GM21717 (cell line): Measurements from ENCODE around the gene ZNF438.

ENCODE experiments used
- ATAC-seq: cut with Tn5 transposase; IDR thresholded peaks from one replicate; pipeline ENCODE4 v1.9.1; 2021; ENCODE audit warnings: mild to moderate bottlenecking, moderate library complexity; ENCODE audit not compliant: unreplicated experiment

ZNF438 gene

GRCh38 chr10:30897048-30897447 is 134.6 kb downstream of the ZNF438 start:
- ATAC-seq: no peak

DNA sequence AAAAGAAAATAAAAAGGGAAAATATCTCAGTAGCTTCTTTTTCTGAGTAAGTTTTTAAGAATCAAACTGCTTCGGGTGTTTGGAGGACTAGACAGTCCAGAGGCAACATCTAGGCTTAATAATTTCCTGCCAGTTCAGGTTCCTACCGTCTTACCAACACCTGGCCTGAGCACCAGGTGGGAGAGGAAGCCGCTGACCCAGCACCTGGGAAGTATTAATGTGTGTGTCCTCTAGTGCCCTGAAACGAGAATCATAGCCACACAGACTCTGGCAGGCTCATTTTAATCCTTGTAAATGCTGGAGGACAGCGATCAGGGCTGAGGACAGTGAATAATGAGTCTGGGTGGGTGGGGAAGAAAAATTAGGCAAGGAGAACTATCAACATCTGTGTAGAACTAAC is 137.4 kb downstream of the ZNF438 start:
- no peak for ATAC-seq

DNA sequence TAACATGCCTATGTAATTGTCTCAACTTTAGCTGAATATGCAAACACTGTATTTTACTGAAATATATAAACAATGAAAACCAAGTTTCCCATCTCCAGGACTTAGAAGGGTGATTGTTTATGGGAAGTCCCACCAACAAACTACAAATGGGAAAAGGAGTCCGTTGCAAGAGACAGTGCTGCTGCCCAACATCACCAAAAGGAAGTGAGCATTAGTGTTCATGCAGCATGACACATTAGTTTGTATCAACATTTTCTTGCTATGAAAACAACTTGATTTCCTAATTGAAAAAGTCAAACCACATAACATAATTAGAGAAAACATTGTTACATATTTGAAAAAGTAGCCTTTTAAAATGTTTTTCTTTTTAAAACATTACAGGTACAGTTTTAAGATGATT is 138.5 kb downstream of the ZNF438 start:
- no peak for ATAC-seq

DNA sequence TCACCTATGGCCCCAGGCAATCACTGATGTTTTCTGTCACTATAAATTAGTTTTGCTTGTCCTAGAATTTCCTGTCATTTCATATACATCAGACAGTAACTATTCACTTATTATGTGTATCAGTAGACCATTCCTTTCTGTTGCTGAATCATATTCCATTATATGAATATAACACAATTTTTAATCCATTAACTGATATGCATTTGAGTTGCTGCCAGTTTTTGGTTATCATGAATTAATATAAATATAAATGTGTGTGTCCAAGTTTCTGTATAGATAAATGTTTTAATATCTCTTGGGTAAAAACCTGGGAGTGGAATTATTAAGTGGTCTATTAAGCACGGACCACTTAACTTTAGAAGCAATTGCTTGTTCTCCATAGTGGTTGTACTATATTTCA is 143.8 kb downstream of the ZNF438 start:
- no peak for ATAC-seq

- no peak for ATAC-seq
Measured at GRCh38 chr10:30885423-30885822, 146.2 kb downstream of the ZNF438 start.

- ATAC-seq: no peak
Measured at GRCh38 chr10:30883751-30884150, 147.9 kb downstream of the ZNF438 start.

- ATAC-seq: no peak
Measured at GRCh38 chr10:30883116-30883515, 148.5 kb downstream of the ZNF438 start.

- no peak for ATAC-seq
Measured at GRCh38 chr10:30882281-30882680, 149.4 kb downstream of the ZNF438 start.

- ATAC-seq: no peak
Measured at GRCh38 chr10:30878920-30879319, 152.7 kb downstream of the ZNF438 start.

- ATAC-seq: no peak
Measured at GRCh38 chr10:30877111-30877510, 154.6 kb downstream of the ZNF438 start.

DNA sequence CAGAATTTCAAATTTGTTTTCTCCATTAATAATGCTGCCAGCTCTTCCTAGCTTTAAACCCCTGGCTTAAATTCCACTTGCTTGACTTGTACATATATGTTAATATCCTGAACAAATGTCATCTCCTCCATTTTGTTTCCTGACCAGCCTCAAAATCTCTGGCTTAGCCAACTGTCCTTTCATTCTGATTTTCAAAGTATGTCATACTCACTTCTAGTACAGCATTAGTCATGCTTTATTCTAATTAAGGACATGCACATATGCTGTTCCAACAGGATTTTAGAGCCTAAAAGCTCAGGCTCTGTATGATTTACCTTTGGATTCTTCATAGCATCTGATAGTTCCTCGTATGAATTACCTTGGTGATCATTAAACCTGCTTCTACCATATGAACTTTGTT is 158.3 kb downstream of the ZNF438 start:
- ATAC-seq: no peak

DNA sequence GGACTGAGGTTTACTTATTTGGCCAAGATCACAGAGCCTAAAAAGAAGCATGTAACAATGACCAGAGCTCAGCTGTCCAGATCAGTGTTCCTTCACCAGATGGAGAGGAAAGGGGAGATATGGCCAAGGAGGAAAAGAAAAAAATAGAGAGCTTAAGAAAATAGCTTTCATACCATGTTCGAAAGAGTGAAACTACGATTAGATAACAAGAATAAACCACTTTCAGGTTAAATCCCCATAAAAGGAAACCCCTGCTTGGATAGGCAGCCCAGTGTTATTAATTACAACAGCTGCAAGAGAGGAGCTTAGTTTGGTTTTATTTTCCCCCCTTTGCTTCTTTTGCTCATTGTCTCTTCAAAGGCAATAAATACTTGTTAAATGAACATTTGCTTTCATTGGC is 160.8 kb downstream of the ZNF438 start:
- ATAC-seq: no peak

GRCh38 chr10:30869566-30869965 is 162.1 kb downstream of the ZNF438 start:
- ATAC-seq: no peak

GRCh38 chr10:30868611-30869010 is 163.1 kb downstream of the ZNF438 start:
- ATAC-seq: no peak

DNA sequence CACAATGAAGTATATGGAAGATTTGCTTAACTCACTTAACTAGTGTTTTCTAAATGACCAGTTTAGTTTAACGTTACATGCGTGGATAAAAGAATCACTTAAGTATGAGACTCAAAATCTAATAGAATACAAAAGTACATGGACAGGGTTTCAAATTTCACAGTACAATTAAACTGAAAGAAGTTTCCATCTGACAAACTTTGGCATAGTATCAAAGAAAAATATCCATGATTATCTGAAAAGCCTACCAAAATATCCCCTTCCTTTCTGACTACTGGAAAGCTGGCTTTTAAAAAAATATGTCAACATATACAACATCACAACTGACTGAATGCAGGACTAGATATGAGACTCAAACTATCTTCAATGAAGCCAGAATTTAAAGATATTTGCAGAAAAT is 164.8 kb downstream of the ZNF438 start:
- ATAC-seq: no peak

GRCh38 chr10:30865141-30865926 is 166.3 kb downstream of the ZNF438 start:
- no peak for ATAC-seq

DNA sequence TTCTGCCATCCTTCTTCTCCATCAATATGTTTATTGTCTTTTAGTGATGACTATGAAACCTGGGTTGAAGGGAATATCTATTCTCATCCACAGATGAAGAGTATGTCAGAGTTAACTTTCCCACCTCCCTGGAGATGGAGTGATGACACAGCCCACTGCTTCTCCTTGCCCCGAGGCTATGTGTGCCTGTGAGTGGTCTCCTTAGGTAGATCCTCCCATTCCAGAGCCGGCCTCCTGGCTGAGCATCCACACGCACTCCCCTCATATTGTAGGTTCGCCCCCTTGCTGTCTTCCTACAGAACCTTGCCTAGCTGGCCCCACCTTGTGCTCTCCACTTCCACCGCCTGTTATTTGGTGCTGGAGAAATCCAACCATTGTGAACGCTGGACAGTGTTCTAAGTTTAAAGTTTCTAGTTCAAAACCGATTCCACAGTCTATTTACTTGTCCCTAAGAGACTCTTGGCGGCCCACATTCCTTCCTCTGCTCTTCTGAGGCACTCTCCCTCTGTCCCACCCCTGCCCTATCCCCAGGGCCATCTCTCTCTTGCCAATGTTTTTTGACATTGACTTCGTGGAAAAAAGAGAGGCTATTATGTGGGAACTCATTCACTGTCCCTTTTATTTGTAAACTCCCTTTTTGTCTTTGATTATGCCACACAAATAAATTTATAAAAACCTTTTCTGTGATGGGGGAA is 168.0 kb downstream of the ZNF438 start:
- no peak for ATAC-seq

DNA sequence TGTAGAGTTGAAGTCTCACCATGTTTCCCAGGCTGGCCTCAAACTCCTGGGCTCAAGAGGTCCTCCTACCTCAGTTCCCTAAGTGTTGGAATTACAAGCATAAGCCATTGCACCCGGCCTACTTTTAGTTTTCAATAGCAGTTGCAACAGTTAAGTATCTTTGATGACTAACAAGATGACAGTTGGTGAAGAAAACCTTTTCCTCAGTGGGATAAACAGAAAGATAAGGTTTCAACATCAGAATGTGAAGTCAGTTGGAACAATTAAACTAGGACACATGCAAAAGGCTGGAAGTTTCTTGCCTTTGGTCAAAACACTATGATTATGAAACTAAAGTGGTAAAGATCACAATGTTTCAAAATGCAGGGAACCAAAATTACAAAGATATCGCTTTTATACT is 169.2 kb downstream of the ZNF438 start:
- ATAC-seq: no peak

DNA sequence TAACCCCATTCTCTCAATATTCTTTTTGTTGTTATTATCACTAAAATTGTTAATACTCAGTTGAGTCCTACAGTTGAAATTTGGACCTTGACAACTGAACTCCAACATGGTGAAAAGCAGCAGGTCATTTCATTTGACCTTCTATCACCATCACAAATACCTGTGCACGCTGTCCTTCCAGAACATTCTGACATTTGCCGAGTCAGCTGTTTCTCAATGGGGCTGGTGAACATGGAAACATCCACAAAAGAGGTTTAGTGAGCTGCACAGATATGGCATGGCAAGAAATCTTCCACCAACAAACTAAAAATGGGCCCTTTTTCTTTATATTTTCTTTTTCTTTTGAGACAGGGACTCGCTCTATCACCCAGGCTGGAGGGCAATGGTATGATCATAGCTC is 169.7 kb downstream of the ZNF438 start:
- no peak for ATAC-seq

DNA sequence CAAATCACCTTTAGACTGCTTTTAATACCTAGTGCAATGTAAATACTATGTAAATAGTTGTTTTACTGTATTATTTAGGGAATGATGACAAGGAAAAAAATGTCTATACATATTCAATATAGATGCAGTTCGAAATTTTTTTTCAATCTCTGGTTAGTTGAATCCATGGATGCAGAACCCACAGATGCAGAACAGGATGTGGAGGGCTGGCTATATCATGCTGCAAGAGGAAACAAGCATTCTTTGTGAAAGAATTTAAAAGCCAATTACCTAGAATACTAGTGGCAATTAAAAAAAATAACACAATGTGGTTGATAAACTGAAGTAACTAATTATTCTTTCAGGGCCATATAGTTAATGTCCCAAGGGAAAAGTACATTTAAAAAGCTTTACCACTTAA is 170.4 kb downstream of the ZNF438 start:
- no peak for ATAC-seq

DNA sequence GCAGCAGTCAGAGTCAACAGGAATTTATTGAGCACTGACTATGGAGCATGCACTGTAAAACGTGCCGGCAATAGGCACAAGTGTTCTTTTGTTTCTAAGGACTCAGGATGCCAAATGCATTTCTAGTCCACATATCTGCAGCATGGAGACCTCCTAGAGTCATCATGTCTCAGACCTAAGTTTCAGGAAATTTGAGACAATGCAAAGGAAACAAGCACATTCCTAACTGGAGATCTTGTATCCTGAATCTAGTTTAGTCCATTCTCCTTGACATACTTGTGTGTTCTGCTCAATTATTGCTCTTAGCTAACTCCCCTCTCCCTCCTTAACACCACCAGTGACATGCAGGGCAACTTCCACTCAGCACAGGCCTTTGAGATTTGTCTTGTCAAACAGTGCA is 173.2 kb downstream of the ZNF438 start:
- ATAC-seq: no peak

- no peak for ATAC-seq
Measured at GRCh38 chr10:30857803-30858202, 173.9 kb downstream of the ZNF438 start.

DNA sequence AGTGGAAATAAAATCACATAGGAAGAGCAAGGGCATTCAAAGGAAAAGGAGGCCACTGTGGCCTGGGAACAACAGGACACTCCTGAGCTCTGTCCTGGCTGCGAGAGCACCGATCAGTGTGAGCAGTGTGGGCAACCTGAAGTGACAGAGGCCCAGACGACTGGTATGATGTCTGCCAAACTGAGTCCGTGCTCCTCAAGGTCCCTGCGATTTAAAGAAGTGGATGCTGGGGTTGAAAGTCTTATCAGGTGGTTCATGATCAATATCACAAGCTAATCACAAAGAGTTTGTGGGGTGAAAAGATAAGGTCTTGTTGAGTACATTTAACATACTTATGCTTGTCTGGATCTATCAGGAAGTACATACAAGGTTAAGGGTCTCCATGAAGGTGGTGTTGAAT is 176.5 kb downstream of the ZNF438 start:
- ATAC-seq: no peak
